SU-DHL-6 (cell line): Measurements from ENCODE around the gene BDKRB2.

ENCODE experiments used
- EZH2phosphoT487 ChIP-seq: fragments of 200-600 bp; sonication (generic), shearing (Covaris generic); conservative IDR thresholded peaks from 2 replicates; pipeline ENCODE4 v1.6.1; 2018; ENCODE audit warnings: mild to moderate bottlenecking, antibody characterized with exemption, low read length, moderate library complexity, mixed read lengths
- TF ChIP-seq, protein P1 (sequence below): fragments of 200-600 bp; sonication (generic); IDR thresholded peaks from one replicate; pipeline ENCODE4 v1.5.1; 2017; ENCODE audit warnings: antibody characterized with exemption, mild to moderate bottlenecking, low read length, moderate library complexity; ENCODE audit not compliant: insufficient read depth, poor library complexity, severe bottlenecking

DNA sequence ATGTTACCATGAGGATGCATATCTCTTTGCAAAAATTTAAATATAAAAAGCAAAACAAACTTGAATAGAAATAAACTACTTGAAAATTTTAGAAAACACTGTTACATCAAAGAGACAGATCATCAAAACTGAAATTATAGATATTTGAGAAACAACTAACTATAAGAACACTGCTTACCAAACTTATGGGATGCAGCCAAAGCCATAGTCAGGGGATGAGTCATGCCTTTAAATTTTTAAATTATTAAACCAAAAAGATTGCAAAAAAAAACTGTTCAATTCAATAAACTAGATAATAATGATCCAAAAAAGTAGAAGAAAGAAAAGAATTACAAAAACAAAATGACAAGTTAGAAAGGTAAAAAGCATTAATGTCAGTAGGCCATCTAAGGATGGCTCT lies 7.5 kb downstream of the BDKRB2 start:
- TF ChIP-seq, protein P1, sequence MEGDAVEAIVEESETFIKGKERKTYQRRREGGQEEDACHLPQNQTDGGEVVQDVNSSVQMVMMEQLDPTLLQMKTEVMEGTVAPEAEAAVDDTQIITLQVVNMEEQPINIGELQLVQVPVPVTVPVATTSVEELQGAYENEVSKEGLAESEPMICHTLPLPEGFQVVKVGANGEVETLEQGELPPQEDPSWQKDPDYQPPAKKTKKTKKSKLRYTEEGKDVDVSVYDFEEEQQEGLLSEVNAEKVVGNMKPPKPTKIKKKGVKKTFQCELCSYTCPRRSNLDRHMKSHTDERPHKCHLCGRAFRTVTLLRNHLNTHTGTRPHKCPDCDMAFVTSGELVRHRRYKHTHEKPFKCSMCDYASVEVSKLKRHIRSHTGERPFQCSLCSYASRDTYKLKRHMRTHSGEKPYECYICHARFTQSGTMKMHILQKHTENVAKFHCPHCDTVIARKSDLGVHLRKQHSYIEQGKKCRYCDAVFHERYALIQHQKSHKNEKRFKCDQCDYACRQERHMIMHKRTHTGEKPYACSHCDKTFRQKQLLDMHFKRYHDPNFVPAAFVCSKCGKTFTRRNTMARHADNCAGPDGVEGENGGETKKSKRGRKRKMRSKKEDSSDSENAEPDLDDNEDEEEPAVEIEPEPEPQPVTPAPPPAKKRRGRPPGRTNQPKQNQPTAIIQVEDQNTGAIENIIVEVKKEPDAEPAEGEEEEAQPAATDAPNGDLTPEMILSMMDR: no peak
- no peak for TF ChIP-seq EZH2phosphoT487
